ENCODE data around the gene TBR1.

TBR1 gene

GRCh38 chr2:161430386-161430785 lies 14.3 kb downstream of the TBR1 start:
- no peak for DNase-seq

- DNase-seq = no peak
Measured at GRCh38 chr2:161432107-161432506, 16.0 kb downstream of the TBR1 start.

GRCh38 chr2:161434118-161434517 lies 18.0 kb downstream of the TBR1 start:
- DNase-seq = no peak

- DNase-seq = no peak
Measured at GRCh38 chr2:161436411-161436810, 20.3 kb downstream of the TBR1 start.

GRCh38 chr2:161438598-161438997 lies 22.5 kb downstream of the TBR1 start:
- no peak for DNase-seq

- DNase-seq = no peak
Measured at GRCh38 chr2:161445097-161445496, 29.0 kb downstream of the TBR1 start.

GRCh38 chr2:161448431-161448830 lies 32.3 kb downstream of the TBR1 start:
- no peak for DNase-seq

- DNase-seq = no peak
Measured at GRCh38 chr2:161471631-161472030, 55.5 kb downstream of the TBR1 start.

GRCh38 chr2:161474920-161475319 lies 58.8 kb downstream of the TBR1 start:
- DNase-seq = no peak
